Caki2 (cell line): ENCODE measurements around the gene VWCE. TPM values are rescaled to one million over a fixed set of nuclear protein-coding genes. Genes with fewer than 3 reads are reported as not detected.
"Not testable (repeated sequence)": the region's sequence is repeated elsewhere in the genome, so short reads cannot be mapped to it uniquely, and the experiment has no call there.

ENCODE experiments used
- DNase-seq: peaks from one replicate; pipeline ENCODE4 v3.0.0-alpha.2; 2015; ENCODE audit warnings: low read depth
- in situ Hi-C: cut with HindIII; loops from 2 replicates; pipeline ENCODE4 v1.10.0; 2016; ENCODE audit warnings: low sequenced_read_pairs, low pct_unique_long_range_greater_than_20kb, mixed read lengths
- total RNA-seq: library from RNA; depleted of rRNA; stranded (reverse); fragments of >200 nt; shearing (Covaris generic); gene quantifications from 2 replicates; pipeline ENCODE4 v1.2.3, GENCODE V29; 2014; ENCODE audit warnings: low replicate concordance

Gene VWCE
- total RNA-seq, 1 experiment from 2014 or later = not detected

- in situ Hi-C loops = no loop called here
- DNase-seq = no peak
These were observed 27.7 kb downstream of the VWCE start for GRCh38 chr11:61267437-61267841.

- DNase-seq = no peak
- in situ Hi-C loops = no loop called here
These were observed 28.5 kb downstream of the VWCE start for GRCh38 chr11:61266602-61267001.

GRCh38 chr11:61265357-61265756, 29.8 kb downstream of the VWCE start:
- DNase-seq = no peak
- in situ Hi-C loops = no loop called here

GRCh38 chr11:61264795-61265194, 30.3 kb downstream of the VWCE start:
- no peak for DNase-seq
- in situ Hi-C loops = no loop called here

GRCh38 chr11:61264371-61264770, 30.7 kb downstream of the VWCE start:
- no peak for DNase-seq
- in situ Hi-C loops = no loop called here

DNA sequence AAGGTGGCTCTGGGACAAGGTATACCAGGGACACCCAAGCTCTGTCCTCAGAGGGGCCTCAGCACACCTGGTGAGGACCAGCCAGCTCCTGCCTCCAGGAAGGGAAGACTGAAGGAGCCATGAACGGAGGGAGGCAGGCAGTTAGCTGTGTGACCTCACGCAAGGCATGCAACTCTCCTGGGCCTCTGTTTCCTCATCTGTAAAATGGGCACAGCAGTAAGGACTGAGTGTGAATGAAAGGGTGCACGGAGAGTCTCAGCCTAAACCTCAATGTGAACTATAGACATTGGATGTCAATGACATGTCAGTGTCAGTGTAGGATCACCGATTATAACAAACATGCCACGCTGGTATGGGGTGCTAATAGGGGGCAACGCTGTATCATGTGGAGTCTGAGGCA, 35.8 kb downstream of the VWCE start:
- in situ Hi-C loops = no loop called here
- DNase-seq = no peak

GRCh38 chr11:61258546-61258945, 36.6 kb downstream of the VWCE start:
- in situ Hi-C loops = no loop called here
- no peak for DNase-seq

DNA sequence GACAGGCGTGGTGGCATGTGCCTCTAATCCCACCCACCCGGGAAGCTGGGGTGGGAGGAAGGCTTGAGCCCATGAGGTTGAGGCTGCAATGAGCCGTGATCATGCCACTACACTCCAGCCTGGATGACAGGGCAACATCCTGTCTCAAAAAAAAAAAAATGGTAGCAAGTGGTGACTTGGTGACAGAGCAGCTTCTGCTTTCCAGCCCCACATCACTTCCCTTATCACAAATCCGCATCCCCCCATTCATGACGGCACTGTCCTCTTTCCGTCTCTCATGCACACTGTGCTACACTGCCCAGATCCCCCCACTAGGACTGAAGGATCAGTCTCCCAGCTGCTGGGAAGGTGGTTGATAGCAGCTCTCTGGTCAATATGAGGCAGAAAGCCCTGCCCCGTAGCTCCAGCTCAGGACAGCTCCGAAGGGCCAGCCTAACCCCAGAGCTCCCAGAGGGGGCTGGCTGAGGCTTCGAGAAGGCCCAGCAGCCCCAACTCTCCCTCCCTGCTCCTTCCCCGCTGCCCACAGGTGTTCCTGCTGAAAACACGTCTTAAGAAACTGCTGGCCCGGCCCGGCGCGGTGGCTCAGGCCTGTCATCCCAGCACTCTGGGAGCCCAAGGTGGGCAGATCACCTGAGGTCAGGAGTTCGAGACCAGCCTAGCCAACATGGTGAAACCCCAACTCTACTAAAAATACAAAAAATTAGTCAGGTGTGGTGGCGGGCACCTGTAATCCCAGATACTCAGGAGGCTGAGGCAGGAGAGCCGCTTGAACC, 38.2 kb downstream of the VWCE start:
- no peak for DNase-seq
- in situ Hi-C loops = no loop called here

- in situ Hi-C loops = no loop called here
- DNase-seq = peak; percentile 38
These were observed 40.6 kb downstream of the VWCE start for GRCh38 chr11:61254403-61255025.

DNA sequence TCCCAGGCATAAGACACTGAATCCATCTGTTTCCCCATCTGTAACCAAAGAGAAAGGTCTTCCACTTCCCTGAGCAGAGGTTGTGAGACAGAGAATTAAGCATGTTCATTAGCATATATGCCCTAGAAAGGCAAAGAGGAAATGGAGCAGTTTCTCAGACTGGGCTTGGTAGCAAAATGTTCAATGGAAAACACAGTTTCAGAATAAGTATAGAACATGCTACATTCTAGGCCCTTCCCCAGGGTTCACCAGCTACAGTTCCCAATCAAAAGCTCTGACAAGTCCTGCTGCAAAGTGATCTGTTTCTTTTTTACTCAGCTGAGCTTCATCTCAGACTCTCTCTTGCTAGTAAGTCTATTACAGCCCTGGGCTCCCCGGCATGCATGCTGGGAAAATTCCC, 42.8 kb downstream of the VWCE start:
- DNase-seq, in situ Hi-C loops: not testable (repeated sequence)

DNA sequence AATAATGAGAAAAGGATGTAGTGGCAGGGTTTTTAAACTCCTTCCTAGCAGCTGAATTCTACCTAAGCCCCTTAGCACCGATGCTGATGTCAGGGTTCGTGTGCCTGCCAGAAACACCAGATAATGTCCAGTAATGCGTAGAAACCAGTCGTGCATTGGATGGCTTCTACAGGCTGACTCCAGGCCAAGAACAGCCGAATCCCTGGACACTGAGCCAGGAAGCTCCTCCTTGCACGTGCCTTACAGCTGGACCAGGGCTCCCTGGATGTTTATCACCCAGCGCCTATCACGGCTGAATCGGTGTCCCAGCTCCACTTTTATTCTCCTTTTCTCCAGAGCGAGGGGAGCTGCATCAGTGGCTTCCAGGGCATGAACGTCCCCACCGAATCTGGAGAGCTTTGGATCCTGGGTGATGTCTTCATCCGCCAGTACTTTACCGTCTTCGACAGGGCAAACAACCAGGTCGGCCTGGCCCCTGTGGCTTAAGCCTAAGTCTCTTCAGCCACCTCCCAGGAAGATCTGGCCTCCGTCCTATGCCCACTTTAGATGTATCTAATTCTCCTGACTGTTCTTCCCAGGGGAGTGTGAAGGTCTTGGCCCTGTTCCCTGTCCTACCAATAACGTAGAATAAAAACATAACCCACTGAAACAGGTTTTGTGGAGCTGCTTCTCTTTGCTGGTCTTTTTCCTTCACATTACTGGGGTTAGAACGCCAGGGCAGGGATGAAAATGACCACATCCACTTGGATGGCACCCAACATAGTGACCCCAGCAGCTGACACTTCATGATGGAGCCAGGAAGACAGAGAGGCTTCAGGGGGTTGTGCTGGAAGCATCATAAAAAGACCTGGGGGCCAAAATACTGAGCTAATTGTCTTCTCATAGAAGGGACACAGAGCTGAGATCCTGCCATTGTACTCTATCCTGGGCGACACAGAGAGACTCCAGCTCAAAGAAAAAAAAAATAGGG, 44.0 kb downstream of the VWCE start:
- in situ Hi-C loops = not testable (repeated sequence)
- DNase-seq = peak; percentile 24

- in situ Hi-C loops, DNase-seq: not testable (repeated sequence)
These were observed 45.9 kb downstream of the VWCE start for GRCh38 chr11:61249201-61249600.

GRCh38 chr11:61248071-61248470, 47.0 kb downstream of the VWCE start:
- in situ Hi-C loops, DNase-seq: not testable (repeated sequence)

DNA sequence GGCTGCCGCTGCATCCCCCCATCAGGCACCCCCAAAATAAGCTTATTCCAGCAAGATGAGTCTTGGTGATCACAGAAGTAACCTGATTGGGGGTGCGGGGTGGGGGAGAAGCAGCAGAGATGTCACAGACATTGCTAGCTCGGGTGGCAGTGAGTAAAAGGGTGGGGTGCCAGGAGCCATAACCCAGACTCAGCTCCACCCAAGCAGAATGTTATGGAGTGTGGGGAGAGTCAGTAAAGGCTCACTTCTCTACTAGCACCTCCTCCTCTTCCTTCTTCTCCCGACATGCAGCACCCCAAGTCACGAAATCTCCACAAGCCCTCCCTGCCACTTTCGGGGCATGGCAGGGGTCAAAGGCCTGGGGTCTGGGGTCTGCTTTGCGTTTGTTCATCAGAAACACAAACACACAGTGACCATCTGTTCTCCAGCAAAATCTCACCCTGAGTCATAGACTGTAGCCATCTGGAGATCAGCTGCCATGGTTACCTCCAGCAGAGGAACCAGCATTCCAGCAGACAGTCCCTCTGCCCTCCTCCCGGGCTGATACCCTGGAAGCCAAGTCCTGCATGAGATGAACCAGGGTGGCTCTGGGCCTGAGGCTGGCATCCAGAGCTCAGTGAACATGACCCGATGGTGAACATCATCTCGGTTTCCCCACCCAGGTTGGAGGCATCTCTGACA, 49.7 kb downstream of the VWCE start:
- DNase-seq, in situ Hi-C loops: not testable (repeated sequence)

DNA sequence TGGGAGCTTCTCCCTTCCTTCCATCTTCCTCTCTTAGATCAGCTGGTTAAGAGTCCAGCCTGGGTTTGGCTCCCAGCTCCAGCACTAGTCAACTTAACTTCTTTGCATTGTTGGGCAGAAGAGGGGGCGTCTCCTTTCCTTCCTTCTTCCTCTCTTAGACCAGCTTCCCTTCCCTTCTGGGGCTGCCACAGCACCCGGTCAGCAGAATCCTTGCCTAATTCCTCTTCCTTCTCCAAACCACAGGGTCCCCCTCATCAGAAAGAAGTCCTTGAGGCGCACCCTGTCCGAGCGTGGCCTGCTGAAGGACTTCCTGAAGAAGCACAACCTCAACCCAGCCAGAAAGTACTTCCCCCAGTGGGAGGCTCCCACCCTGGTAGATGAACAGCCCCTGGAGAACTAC, 53.6 kb downstream of the VWCE start:
- in situ Hi-C loops, DNase-seq: not testable (repeated sequence)

GRCh38 chr11:61240875-61241274, 54.2 kb downstream of the VWCE start, which contains the start of gene PGA5:
TSS of gene PGA5 (plus strand) at chr11:61241175. CDS start at chr11:61241227, 52 bp downstream.
- in situ Hi-C loops, DNase-seq: not testable (repeated sequence)

DNA sequence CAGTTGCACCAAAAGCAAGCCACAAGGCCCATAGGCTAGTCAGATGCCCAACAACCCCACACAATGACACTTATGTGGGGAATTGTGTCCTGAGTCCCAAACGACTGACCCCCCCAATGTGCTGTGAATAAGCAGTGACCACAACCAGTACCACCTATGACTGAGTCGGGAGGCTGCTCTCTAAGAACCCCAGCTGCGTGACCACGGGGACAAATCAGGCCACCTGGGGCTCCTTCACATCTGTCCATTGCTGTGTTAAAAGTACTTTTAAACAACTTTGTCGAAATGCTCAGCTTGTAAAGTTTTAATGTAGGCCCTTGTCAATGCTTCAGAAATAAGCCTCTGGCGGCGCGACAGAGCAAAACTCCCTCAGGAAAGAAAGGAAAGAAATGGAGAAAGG, 54.8 kb downstream of the VWCE start:
- DNase-seq, in situ Hi-C loops: not testable (repeated sequence)

DNA sequence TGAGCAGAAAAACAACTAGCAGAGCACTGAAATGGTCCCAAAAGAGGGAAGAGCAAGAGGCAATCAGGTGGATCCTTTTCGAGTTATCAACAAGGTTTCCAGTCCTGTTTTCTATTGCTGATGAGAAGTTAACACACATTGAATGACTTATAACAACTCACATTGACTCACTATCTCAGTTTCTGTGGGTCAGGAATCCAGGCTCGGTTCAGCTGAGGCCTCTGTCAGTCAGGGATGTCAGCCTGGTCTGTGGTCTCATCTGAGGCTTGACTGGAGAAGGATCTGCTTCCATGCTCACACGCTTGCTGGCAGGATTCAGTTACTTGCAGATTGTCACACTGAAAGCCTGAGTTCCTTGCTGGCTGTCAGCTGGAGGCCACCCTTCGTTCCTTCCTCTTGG, 58.0 kb downstream of the VWCE start:
- DNase-seq, in situ Hi-C loops: not testable (repeated sequence)
